ENCODE results near the gene DRD2.

The DRD2 gene

DNA sequence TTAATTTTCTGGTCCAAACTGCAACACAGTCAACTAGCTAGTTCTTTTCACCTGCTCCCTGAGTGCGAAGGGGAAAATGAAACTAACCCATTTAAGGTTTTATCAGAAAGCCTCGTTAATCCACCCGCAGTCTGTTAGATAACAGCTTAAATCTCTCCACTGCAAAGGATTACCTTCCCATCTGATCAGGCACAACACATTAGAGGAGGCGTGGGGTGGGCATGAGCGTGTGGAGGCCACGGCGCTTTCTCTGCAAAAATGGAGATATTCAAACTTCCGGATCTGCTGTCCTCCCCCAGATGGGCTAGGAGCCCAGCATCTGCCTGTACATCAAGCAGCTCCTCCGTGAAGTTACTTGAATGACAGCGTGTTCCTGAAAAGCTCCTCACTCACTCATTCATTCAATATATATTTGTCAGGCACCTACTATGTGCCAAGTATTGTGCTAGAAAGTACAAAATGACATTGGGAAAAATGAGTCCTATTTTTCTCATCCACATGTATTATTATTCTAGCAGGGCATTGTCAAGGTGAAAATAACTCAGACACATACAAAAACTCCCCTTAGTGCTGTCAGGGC, 101.1 kb downstream of the DRD2 start:
- Mint-ChIP-seq H3K27me3 (peaks cover 1% of the 10 kb centered on the region), H3K4me3 (no peak overlapping the region), H3K36me3 (ENCODE audit: low read depth) (no peaks in the 10 kb centered on the region), H3K9me3 (no peaks in the 10 kb centered on the region), H3K4me1 (ENCODE audit: low read depth) (peaks cover 32% of the 10 kb centered on the region), H3K27ac (peak overlapping the region; percentile 70)
- intact Hi-C loops (cut with micrococcal nuclease), result no loop called here

DNA sequence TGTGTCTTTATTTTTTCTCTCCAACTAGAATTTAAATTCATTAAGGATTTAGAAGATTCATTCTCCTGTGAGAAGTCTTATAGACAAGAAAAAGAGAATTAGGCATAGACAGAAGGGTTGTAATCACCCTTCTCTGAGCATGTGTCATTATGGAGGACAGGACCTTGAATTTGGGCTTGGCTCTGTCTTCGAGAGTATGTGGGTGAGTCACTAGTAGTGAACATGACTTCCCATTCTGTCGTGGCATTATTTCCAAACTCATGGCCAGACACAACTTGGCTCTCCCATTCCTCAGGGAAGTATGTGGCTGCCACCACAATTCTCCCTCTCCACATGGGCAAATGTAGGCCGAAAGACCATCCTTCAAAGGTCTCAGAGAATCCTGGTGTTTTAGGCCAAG, 101.9 kb downstream of the DRD2 start:
- H3K4me1 Mint-ChIP-seq (ENCODE audit: low read depth), result peaks cover 32% of the 10 kb centered on the region
- intact Hi-C loops (cut with micrococcal nuclease), result no loop called here
- H3K9me3 Mint-ChIP-seq, result no peaks in the 10 kb centered on the region
- no peak overlapping the region for H3K4me3 Mint-ChIP-seq
- H3K27me3 Mint-ChIP-seq, result peaks cover 1% of the 10 kb centered on the region
- peak overlapping the region; percentile 70 for H3K27ac Mint-ChIP-seq
- H3K36me3 Mint-ChIP-seq (ENCODE audit: low read depth), result no peaks in the 10 kb centered on the region

DNA sequence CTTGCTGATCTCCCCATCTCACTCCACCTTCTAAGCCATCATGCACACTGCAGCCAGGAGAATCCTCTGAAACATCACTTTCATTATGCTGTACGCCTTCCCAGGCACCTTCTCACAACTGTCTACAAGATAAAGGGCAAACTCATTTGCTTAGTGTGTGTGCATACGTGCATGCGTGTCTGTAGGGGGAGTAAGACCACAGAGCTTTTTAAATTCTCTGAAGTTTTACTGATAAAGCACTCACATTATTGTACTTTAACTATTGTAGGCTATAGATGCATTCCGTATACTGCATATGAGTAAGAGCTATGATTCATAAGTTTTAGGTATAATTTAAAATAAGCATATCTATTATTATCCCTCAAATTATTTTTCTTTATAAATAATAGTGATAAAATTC, 102.9 kb downstream of the DRD2 start:
- no peaks in the 10 kb centered on the region for H3K36me3 Mint-ChIP-seq (ENCODE audit: low read depth)
- H3K27ac Mint-ChIP-seq, result no peak overlapping the region
- H3K4me1 Mint-ChIP-seq (ENCODE audit: low read depth), result peaks cover 32% of the 10 kb centered on the region
- intact Hi-C loops (cut with micrococcal nuclease), result no loop called here
- no peaks in the 10 kb centered on the region for H3K9me3 Mint-ChIP-seq
- H3K27me3 Mint-ChIP-seq, result peaks cover 1% of the 10 kb centered on the region
- H3K4me3 Mint-ChIP-seq, result no peak overlapping the region

- H3K4me1 Mint-ChIP-seq (ENCODE audit: low read depth), result peaks cover 20% of the 10 kb centered on the region
- H3K27me3 Mint-ChIP-seq, result no peaks in the 10 kb centered on the region
- H3K4me3 Mint-ChIP-seq, result no peak overlapping the region
- no peak overlapping the region for H3K27ac Mint-ChIP-seq
- H3K9me3 Mint-ChIP-seq, result no peaks in the 10 kb centered on the region
- intact Hi-C loops (cut with micrococcal nuclease), result no loop called here
- H3K36me3 Mint-ChIP-seq (ENCODE audit: low read depth), result no peaks in the 10 kb centered on the region
These were observed 104.6 kb downstream of the DRD2 start for GRCh38 chr11:113370634-113371033.

DNA sequence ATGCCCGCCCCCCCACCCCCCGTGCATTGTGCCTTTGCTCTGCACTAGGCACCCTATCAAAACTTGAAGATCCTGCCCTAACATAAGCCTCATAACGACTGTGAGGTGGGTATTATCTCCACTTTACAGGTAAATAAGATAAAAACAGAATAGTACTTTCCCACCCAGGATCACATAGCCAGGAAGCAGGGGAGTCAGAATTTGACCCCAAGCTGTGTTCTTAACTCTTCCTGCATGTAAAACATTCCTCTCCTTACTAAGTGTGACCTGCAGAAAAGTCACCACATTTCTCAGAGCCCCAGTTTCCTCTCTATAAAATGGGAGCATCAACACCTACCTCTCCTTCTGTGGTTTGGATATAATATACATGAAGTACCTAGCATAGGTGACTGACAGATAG, 105.8 kb downstream of the DRD2 start:
- Mint-ChIP-seq H3K27me3 (no peaks in the 10 kb centered on the region), H3K9me3 (no peaks in the 10 kb centered on the region), H3K4me3 (no peak overlapping the region), H3K36me3 (ENCODE audit: low read depth) (no peaks in the 10 kb centered on the region), H3K4me1 (ENCODE audit: low read depth) (peaks cover 16% of the 10 kb centered on the region), H3K27ac (no peak overlapping the region)
- intact Hi-C loops (cut with micrococcal nuclease), result no loop called here

- Mint-ChIP-seq H3K9me3 (no peaks in the 10 kb centered on the region), H3K4me3 (no peak overlapping the region), H3K27ac (no peak overlapping the region), H3K36me3 (ENCODE audit: low read depth) (no peaks in the 10 kb centered on the region), H3K27me3 (no peaks in the 10 kb centered on the region), H3K4me1 (ENCODE audit: low read depth) (no peaks in the 10 kb centered on the region)
- intact Hi-C loops (cut with micrococcal nuclease), result no loop called here
These were observed 109.3 kb downstream of the DRD2 start for GRCh38 chr11:113365895-113366294.

DNA sequence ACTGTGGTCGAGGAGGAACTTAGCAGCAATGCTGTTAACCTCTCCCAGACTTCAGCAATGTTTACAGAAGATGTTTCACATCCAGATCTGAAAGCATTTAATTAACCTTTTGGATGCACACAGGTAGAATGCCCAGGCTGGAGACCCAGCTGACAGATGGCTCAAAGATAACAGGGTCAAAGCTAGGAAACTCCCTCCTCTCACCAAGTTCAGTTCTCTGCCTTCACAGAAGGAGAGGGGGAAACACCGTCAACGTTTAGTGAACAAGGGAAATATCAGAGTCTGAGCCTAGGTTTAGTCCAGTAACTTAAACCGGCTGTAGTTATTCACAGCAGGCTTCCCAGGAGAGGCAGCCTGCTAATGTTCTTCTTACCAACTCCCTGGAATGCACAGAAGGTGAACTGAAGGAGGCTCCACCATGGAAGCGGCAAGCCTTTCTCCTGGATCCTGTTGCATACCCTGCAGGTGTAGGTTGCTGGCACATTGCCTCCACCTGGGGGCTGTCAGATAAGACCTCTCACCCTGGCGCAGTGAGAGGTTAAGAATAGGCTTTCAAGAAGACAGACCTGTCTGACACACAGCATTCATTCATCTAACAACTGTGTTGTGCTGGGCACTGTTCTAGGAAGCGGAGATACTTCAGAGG, 111.1 kb downstream of the DRD2 start:
- intact Hi-C loops (cut with micrococcal nuclease), result no loop called here
- no peak overlapping the region for H3K27ac Mint-ChIP-seq
- peaks cover 11% of the 10 kb centered on the region for H3K36me3 Mint-ChIP-seq (ENCODE audit: low read depth)
- no peak overlapping the region for H3K4me3 Mint-ChIP-seq
- no peaks in the 10 kb centered on the region for H3K27me3 Mint-ChIP-seq
- H3K9me3 Mint-ChIP-seq, result no peaks in the 10 kb centered on the region
- H3K4me1 Mint-ChIP-seq (ENCODE audit: low read depth), result no peaks in the 10 kb centered on the region

- H3K4me3 Mint-ChIP-seq, result no peak overlapping the region
- H3K27me3 Mint-ChIP-seq, result no peaks in the 10 kb centered on the region
- intact Hi-C loops (cut with micrococcal nuclease), result no loop called here
- H3K27ac Mint-ChIP-seq, result no peak overlapping the region
- no peaks in the 10 kb centered on the region for H3K9me3 Mint-ChIP-seq
- H3K4me1 Mint-ChIP-seq (ENCODE audit: low read depth), result no peaks in the 10 kb centered on the region
- H3K36me3 Mint-ChIP-seq (ENCODE audit: low read depth), result peaks cover 18% of the 10 kb centered on the region
These were observed 111.8 kb downstream of the DRD2 start for GRCh38 chr11:113363406-113363805.

All from dendritic cell treated with granulocyte-macrophage colony-stimulating factor and Interleukin-4, amounts not matched to agents 40 ng/mL and 50 ng/mL, for 4 days (primary cell).